GM23338 (cell line): ENCODE measurements around the gene TUBA4B. TPM values are rescaled to one million over a fixed set of nuclear protein-coding genes. Genes with fewer than 3 reads are reported as not detected.

Experiments used
- ATAC-seq: fragments of 200-7000 bp; cut with Tn5 transposase; 3 replicates; pipeline ENCODE4 v1.9.1; 2020
- DNase-seq: peaks from one replicate; pipeline ENCODE4 v3.0.0-alpha.2; 2015; ENCODE audit warnings: low spot score
- H2AFZ ChIP-seq: fragments of 200-600 bp; sonication (generic); 2 replicates; pipeline ENCODE4 v1.8.0; 2016; ENCODE audit warnings: antibody characterized with exemption, mild to moderate bottlenecking, moderate library complexity
- H3F3A ChIP-seq: fragments of 200-600 bp; sonication (generic); replicated peaks from 2 replicates; pipeline ENCODE4 v1.8.0; 2017; ENCODE audit warnings: antibody characterized with exemption, mixed run types, low read depth
- H3K27ac ChIP-seq: fragments of 200-600 bp; sonication (generic); 2 replicates; pipeline ENCODE4 v1.6.1; 2016; ENCODE audit warnings: low read depth
- H3K27me3 ChIP-seq: fragments of 200-600 bp; sonication (generic); 2 replicates; pipeline ENCODE4 v1.8.0; 2016; ENCODE audit warnings: mild to moderate bottlenecking, mixed run types, moderate library complexity; ENCODE audit not compliant: insufficient read depth
- H3K36me3 ChIP-seq: fragments of 200-600 bp; sonication (generic); 2 replicates; pipeline ENCODE4 v1.8.0; 2016; ENCODE audit warnings: mild to moderate bottlenecking; ENCODE audit not compliant: insufficient read depth
- H3K4me1 ChIP-seq: fragments of 200-600 bp; sonication (generic); 2 replicates; pipeline ENCODE4 v1.8.0; 2016; ENCODE audit warnings: mild to moderate bottlenecking, moderate library complexity; ENCODE audit not compliant: insufficient read depth
- H3K4me2 ChIP-seq: fragments of 200-600 bp; sonication (generic); 2 replicates; pipeline ENCODE4 v1.7.1; 2017; ENCODE audit warnings: mixed run types
- H3K4me3 ChIP-seq: fragments of 200-600 bp; sonication (generic); 2 replicates; pipeline ENCODE4 v1.6.1; 2016; ENCODE audit warnings: mixed run types
- H3K79me2 ChIP-seq: fragments of 200-600 bp; sonication (generic); replicated peaks from 2 replicates; pipeline ENCODE4 v1.8.0; 2017; ENCODE audit warnings: mild to moderate bottlenecking; ENCODE audit not compliant: insufficient read depth
- H3K9me2 ChIP-seq: fragments of 200-600 bp; sonication (generic); 2 replicates; pipeline ENCODE4 v1.8.0; 2017; ENCODE audit not compliant: insufficient read depth
- H4K20me1 ChIP-seq: fragments of 200-600 bp; sonication (generic); replicated peaks from 2 replicates; pipeline ENCODE4 v1.8.0; 2017; ENCODE audit warnings: mild to moderate bottlenecking; ENCODE audit not compliant: insufficient read depth
- H3K27ac Mint-ChIP-seq: 2 replicates; pipeline ENCODE4 v1.8.0; 2020; ENCODE audit warnings: inconsistent platforms, mild to moderate bottlenecking, moderate library complexity, mixed read lengths
- H3K27me3 Mint-ChIP-seq: 3 replicates; pipeline ENCODE4 v1.8.0; 2022; ENCODE audit warnings: low read depth, mild to moderate bottlenecking, moderate library complexity, mixed read lengths, inconsistent platforms; ENCODE audit not compliant: insufficient read depth, poor library complexity
- H3K36me3 Mint-ChIP-seq: 3 replicates; pipeline ENCODE4 v1.8.0; 2021; ENCODE audit warnings: low read depth, mild to moderate bottlenecking, inconsistent platforms, moderate library complexity, mixed read lengths
- H3K4me1 Mint-ChIP-seq: 3 replicates; pipeline ENCODE4 v1.8.0; 2020; ENCODE audit warnings: mild to moderate bottlenecking, inconsistent platforms, mixed read lengths
- H3K4me3 Mint-ChIP-seq: 3 replicates; pipeline ENCODE4 v1.8.0; 2021; ENCODE audit warnings: moderate library complexity, mild to moderate bottlenecking, inconsistent platforms, mixed read lengths
- H3K9me3 Mint-ChIP-seq: 3 replicates; pipeline ENCODE4 v1.8.0; 2020; ENCODE audit warnings: moderate library complexity, mild to moderate bottlenecking, inconsistent platforms, mixed read lengths
- CREB1 ChIP-seq: fragments of 250-450 bp; sonication (Bioruptor Pico); IDR thresholded peaks from 2 replicates; pipeline ENCODE4 v1.5.0; 2020; ENCODE audit warnings: low read depth, mild to moderate bottlenecking, moderate library complexity
- ETS1 ChIP-seq: IDR thresholded peaks from 2 replicates; pipeline ENCODE4 v1.6.1; 2016; ENCODE audit warnings: antibody characterized with exemption
- EZH2phosphoT487 ChIP-seq: fragments of 200-600 bp; sonication (generic); IDR thresholded peaks from one replicate; pipeline ENCODE4 v1.8.1; 2018; ENCODE audit warnings: antibody characterized with exemption; ENCODE audit not compliant: unreplicated experiment
- POLR2AphosphoS5 ChIP-seq: IDR thresholded peaks from 2 replicates; pipeline ENCODE4 v1.6.1; 2016; ENCODE audit warnings: antibody characterized with exemption, low read depth
- STAT1 ChIP-seq: IDR thresholded peaks from one replicate; pipeline ENCODE4 v1.6.1; 2016; ENCODE audit warnings: antibody characterized with exemption; ENCODE audit not compliant: unreplicated experiment
- ZNF331 ChIP-seq: fragments of 250-450 bp; sonication (Bioruptor Pico); IDR thresholded peaks from 2 replicates; pipeline ENCODE4 v1.5.0; 2020; ENCODE audit warnings: low read depth, mild to moderate bottlenecking, moderate library complexity
- polyA plus RNA-seq: library from polyadenylated mRNA; unstranded; fragments of >200 nt; fragmentation: Nextera tagmentation; extraction: Ambion mirVana; gene quantifications from 2 replicates; pipeline ENCODE4 v1.2.1, GENCODE V29; 2016
- total RNA-seq: library from RNA; depleted of rRNA; stranded (reverse); fragments of >200 nt; shearing (Covaris generic); gene quantifications from 2 replicates; pipeline ENCODE4 v1.2.3, GENCODE V29; 2014
- TF ChIP-seq, protein P1 (sequence below): IDR thresholded peaks from one replicate; pipeline ENCODE4 v1.6.1; 2018; ENCODE audit warnings: antibody characterized with exemption; ENCODE audit not compliant: unreplicated experiment
- TF ChIP-seq, protein P2 (sequence below): fragments of 250-450 bp; sonication (Bioruptor Pico); IDR thresholded peaks from 2 replicates; pipeline ENCODE4 v1.5.0; 2020; ENCODE audit warnings: mild to moderate bottlenecking, moderate library complexity

The TUBA4B gene
- total and polyA plus RNA-seq, 2 experiments from 2014 or later: 0.14 TPM; not detected in 1

- Histone ChIP-seq H2AFZ (no peak overlapping the region), H4K20me1 (no peaks in the 10 kb centered on the region; the same call in 1 of the 2 replicates), H3K79me2 (no peaks in the 10 kb centered on the region), H3K9me2 (no peaks in the 10 kb centered on the region), H3K4me3 (peak overlapping the region; percentile 43), H3K27ac (no peak overlapping the region), H3F3A (no peaks in the 10 kb centered on the region), H3K4me2 (peak overlapping the region; percentile 75), H3K4me1 (peaks cover 4% of the 10 kb centered on the region; the same call in 1 of the 2 replicates), H3K27me3 (no peaks in the 10 kb centered on the region), H3K36me3 (no peaks in the 10 kb centered on the region; the same call in 1 of the 2 replicates)
- ATAC-seq (peak; percentile 98), DNase-seq (peak; percentile 94)
- Mint-ChIP-seq H3K27ac (peak overlapping the region; percentile 19), H3K36me3 (peaks cover 10% of the 10 kb centered on the region; the same call in 2 of the 3 replicates), H3K4me1 (peaks cover 12% of the 10 kb centered on the region), H3K4me3 (peak overlapping the region; percentile 28), H3K9me3 (no peaks in the 10 kb centered on the region), H3K27me3 (peaks cover 4% of the 10 kb centered on the region)
- TF ChIP-seq ZNF331 (CRISPR knock-in tag) (no peak), POLR2AphosphoS5 (no peak), CREB1 (CRISPR knock-in tag) (peak; percentile 54; the same call in 1 of the 2 replicates), STAT1 (no peak), EZH2phosphoT487 (no peak), ETS1 (peak; percentile 97)
- TF ChIP-seq, protein P1, sequence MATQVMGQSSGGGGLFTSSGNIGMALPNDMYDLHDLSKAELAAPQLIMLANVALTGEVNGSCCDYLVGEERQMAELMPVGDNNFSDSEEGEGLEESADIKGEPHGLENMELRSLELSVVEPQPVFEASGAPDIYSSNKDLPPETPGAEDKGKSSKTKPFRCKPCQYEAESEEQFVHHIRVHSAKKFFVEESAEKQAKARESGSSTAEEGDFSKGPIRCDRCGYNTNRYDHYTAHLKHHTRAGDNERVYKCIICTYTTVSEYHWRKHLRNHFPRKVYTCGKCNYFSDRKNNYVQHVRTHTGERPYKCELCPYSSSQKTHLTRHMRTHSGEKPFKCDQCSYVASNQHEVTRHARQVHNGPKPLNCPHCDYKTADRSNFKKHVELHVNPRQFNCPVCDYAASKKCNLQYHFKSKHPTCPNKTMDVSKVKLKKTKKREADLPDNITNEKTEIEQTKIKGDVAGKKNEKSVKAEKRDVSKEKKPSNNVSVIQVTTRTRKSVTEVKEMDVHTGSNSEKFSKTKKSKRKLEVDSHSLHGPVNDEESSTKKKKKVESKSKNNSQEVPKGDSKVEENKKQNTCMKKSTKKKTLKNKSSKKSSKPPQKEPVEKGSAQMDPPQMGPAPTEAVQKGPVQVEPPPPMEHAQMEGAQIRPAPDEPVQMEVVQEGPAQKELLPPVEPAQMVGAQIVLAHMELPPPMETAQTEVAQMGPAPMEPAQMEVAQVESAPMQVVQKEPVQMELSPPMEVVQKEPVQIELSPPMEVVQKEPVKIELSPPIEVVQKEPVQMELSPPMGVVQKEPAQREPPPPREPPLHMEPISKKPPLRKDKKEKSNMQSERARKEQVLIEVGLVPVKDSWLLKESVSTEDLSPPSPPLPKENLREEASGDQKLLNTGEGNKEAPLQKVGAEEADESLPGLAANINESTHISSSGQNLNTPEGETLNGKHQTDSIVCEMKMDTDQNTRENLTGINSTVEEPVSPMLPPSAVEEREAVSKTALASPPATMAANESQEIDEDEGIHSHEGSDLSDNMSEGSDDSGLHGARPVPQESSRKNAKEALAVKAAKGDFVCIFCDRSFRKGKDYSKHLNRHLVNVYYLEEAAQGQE: no peak
- TF ChIP-seq, protein P2, sequence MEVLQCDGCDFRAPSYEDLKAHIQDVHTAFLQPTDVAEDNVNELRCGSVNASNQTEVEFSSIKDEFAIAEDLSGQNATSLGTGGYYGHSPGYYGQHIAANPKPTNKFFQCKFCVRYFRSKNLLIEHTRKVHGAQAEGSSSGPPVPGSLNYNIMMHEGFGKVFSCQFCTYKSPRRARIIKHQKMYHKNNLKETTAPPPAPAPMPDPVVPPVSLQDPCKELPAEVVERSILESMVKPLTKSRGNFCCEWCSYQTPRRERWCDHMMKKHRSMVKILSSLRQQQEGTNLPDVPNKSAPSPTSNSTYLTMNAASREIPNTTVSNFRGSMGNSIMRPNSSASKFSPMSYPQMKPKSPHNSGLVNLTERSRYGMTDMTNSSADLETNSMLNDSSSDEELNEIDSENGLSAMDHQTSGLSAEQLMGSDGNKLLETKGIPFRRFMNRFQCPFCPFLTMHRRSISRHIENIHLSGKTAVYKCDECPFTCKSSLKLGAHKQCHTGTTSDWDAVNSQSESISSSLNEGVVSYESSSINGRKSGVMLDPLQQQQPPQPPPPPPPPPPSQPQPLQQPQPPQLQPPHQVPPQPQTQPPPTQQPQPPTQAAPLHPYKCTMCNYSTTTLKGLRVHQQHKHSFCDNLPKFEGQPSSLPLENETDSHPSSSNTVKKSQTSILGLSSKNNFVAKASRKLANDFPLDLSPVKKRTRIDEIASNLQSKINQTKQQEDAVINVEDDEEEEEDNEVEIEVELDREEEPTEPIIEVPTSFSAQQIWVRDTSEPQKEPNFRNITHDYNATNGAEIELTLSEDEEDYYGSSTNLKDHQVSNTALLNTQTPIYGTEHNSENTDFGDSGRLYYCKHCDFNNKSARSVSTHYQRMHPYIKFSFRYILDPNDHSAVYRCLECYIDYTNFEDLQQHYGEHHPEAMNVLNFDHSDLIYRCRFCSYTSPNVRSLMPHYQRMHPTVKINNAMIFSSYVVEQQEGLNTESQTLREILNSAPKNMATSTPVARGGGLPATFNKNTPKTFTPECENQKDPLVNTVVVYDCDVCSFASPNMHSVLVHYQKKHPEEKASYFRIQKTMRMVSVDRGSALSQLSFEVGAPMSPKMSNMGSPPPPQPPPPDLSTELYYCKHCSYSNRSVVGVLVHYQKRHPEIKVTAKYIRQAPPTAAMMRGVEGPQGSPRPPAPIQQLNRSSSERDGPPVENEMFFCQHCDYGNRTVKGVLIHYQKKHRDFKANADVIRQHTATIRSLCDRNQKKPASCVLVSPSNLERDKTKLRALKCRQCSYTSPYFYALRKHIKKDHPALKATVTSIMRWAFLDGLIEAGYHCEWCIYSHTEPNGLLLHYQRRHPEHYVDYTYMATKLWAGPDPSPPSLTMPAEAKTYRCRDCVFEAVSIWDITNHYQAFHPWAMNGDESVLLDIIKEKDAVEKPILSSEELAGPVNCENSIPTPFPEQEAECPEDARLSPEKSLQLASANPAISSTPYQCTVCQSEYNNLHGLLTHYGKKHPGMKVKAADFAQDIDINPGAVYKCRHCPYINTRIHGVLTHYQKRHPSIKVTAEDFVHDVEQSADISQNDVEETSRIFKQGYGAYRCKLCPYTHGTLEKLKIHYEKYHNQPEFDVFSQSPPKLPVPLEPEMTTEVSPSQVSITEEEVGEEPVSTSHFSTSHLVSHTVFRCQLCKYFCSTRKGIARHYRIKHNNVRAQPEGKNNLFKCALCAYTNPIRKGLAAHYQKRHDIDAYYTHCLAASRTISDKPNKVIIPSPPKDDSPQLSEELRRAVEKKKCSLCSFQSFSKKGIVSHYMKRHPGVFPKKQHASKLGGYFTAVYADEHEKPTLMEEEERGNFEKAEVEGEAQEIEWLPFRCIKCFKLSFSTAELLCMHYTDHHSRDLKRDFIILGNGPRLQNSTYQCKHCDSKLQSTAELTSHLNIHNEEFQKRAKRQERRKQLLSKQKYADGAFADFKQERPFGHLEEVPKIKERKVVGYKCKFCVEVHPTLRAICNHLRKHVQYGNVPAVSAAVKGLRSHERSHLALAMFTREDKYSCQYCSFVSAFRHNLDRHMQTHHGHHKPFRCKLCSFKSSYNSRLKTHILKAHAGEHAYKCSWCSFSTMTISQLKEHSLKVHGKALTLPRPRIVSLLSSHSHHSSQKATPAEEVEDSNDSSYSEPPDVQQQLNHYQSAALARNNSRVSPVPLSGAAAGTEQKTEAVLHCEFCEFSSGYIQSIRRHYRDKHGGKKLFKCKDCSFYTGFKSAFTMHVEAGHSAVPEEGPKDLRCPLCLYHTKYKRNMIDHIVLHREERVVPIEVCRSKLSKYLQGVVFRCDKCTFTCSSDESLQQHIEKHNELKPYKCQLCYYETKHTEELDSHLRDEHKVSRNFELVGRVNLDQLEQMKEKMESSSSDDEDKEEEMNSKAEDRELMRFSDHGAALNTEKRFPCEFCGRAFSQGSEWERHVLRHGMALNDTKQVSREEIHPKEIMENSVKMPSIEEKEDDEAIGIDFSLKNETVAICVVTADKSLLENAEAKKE: no peak
Observed at GRCh38 chr2:219285894-219286425, 32.9 kb downstream of the TUBA4B start.
